Erythroblast (primary cell): ENCODE measurements around the gene ANO9.

Source experiments
- GATA1 ChIP-seq: IDR thresholded peaks from 2 replicates; pipeline ENCODE4 v1.6.1; 2011; ENCODE audit warnings: low read depth, mild to moderate bottlenecking, control low read depth, low read length, moderate library complexity
- POLR2A ChIP-seq: IDR thresholded peaks from 2 replicates; pipeline ENCODE4 v1.6.1; 2011; ENCODE audit warnings: mild to moderate bottlenecking, low read length

GRCh38 chr11:442611-443081 lies 835 bp upstream of the ANO9 start:
- TF ChIP-seq POLR2A (no peak), GATA1 (no peak)
